ENCODE measurements around the gene BEGAIN. TPM values are rescaled to one million over a fixed set of nuclear protein-coding genes. Genes with fewer than 3 reads are reported as not detected.

Gene BEGAIN
- total and polyA plus RNA-seq, 2 donors (not counting 3 experiments of a cell fraction or from before 2014, with no cell fraction given) = 0.49 TPM; not detected in 1

DNA sequence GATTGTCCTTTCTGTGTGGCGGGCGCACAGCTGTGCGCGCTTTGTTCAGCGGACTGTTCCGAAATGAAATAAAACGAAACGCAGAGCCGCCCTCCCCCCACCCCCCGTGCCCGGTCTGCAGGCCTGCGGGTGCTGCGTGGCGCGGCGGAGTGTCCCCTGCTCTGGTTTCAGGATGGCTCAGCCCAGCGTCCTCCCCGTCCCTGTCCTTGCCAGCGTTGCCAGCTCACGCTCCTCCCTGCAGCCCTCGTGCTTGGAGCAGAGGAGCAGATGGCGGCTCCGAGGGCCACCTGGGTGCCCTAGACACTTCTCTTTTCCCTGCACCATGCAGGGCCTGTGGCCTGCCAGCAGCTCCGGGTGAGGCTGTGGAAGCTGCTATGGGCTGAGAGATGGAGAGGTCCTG, 17.5 kb upstream of the BEGAIN start:
- CTCF ChIA-PET = no interaction called here

More for the DNA sequence above, 17.5 kb upstream of the BEGAIN start:
- no peak overlapping the region for H3K4me3 ChIP-seq (replicated peaks in 1 of 3; ENCODE audit: insufficient read depth in 1 of 3, low read depth in 1 of 3, low read length in 3 of 3)
- no peaks in the 10 kb centered on the region for H3K9me1 ChIP-seq (replicated peaks; ENCODE audit: control insufficient read depth, extremely low read depth, insufficient read depth, low read length)
- no peak for DNase-seq (ENCODE audit: low read depth, low spot score)
- POLR2A ChIA-PET = no interaction called here
- peaks cover 0 to 10% of the 10 kb centered on the region in 2 experiments for H3K27me3 ChIP-seq (ENCODE audit: control insufficient read depth in 2 of 2, insufficient read depth in 2 of 2, low read length in 2 of 2)
- dilution Hi-C loops (cut with MboI; ENCODE audit: extremely low pct_ligation_motif_present, low sequenced_read_pairs) = no loop called here
- no peaks in the 10 kb centered on the region for H3K79me2 ChIP-seq (ENCODE audit: control insufficient read depth, insufficient read depth, low read length)
- H3K36me3 ChIP-seq (ENCODE audit: control insufficient read depth in 2 of 2, extremely low read depth in 1 of 2, insufficient read depth in 2 of 2, low read length in 2 of 2) = no peaks in the 10 kb centered on the region
- BruUV-seq (replicated peaks) = no TSS peak
- no peak overlapping the region for H3K4me2 ChIP-seq (ENCODE audit: insufficient read depth, low read length)
- H2AFZ ChIP-seq (ENCODE audit: low read depth, low read length) = no peak overlapping the region
- intact Hi-C loops (cut with micrococcal nuclease) = no loop called here
- no peaks in the 10 kb centered on the region for H3K9me3 ChIP-seq (replicated peaks; ENCODE audit: control insufficient read depth, insufficient read depth, low read length)
- H3K27ac ChIP-seq (ENCODE audit: insufficient read depth, low read depth, low read length) = no peak overlapping the region
- no peaks in the 10 kb centered on the region for H3K4me1 ChIP-seq (ENCODE audit: control insufficient read depth, extremely low read depth, insufficient read depth, low read length)
- no peaks in the 10 kb centered on the region for H4K20me1 ChIP-seq (replicated peaks; ENCODE audit: control insufficient read depth, extremely low read depth, insufficient read depth, low read length)
- no peak for FAIRE-seq
- TF ChIP-seq MAX (IDR thresholded peaks at IDR 0.05; ENCODE audit: insufficient read depth, insufficient read length) (no peak), MYC (IDR thresholded peaks at IDR 0.05; ENCODE audit: low read depth, low read length) (no peak), JUN (IDR thresholded peaks at IDR 0.05; ENCODE audit: borderline replicate concordance, insufficient read depth, insufficient read length, low read depth) (no peak), POLR2AphosphoS5 (IDR thresholded peaks at IDR 0.05; ENCODE audit: insufficient read depth, low read depth, low read length) (no peak), GATA2 (IDR thresholded peaks at IDR 0.05; ENCODE audit: insufficient read depth, insufficient read length, low read depth, low read length) (no peak), POLR2A (IDR thresholded peaks at IDR 0.05; ENCODE audit: low read depth, low read length) (no peak), FOS (IDR thresholded peaks at IDR 0.05; ENCODE audit: borderline replicate concordance, insufficient read depth, low read length) (no peak), EZH2 (IDR thresholded peaks at IDR 0.05; ENCODE audit: borderline replicate concordance, low read depth, low read length, severe bottlenecking) (no peak)
- TF ChIP-seq, protein P1, sequence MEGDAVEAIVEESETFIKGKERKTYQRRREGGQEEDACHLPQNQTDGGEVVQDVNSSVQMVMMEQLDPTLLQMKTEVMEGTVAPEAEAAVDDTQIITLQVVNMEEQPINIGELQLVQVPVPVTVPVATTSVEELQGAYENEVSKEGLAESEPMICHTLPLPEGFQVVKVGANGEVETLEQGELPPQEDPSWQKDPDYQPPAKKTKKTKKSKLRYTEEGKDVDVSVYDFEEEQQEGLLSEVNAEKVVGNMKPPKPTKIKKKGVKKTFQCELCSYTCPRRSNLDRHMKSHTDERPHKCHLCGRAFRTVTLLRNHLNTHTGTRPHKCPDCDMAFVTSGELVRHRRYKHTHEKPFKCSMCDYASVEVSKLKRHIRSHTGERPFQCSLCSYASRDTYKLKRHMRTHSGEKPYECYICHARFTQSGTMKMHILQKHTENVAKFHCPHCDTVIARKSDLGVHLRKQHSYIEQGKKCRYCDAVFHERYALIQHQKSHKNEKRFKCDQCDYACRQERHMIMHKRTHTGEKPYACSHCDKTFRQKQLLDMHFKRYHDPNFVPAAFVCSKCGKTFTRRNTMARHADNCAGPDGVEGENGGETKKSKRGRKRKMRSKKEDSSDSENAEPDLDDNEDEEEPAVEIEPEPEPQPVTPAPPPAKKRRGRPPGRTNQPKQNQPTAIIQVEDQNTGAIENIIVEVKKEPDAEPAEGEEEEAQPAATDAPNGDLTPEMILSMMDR (IDR thresholded peaks at IDR 0.05; ENCODE audit: extremely low read depth in 1 of 2, insufficient read depth in 1 of 2, low read depth in 1 of 2, low read length in 2 of 2) = no peak
- no peak overlapping the region for H3K9ac ChIP-seq (replicated peaks; ENCODE audit: extremely low read depth, insufficient read depth, low read length)
